ENCODE measurements around the gene RIPPLY3.

DNA sequence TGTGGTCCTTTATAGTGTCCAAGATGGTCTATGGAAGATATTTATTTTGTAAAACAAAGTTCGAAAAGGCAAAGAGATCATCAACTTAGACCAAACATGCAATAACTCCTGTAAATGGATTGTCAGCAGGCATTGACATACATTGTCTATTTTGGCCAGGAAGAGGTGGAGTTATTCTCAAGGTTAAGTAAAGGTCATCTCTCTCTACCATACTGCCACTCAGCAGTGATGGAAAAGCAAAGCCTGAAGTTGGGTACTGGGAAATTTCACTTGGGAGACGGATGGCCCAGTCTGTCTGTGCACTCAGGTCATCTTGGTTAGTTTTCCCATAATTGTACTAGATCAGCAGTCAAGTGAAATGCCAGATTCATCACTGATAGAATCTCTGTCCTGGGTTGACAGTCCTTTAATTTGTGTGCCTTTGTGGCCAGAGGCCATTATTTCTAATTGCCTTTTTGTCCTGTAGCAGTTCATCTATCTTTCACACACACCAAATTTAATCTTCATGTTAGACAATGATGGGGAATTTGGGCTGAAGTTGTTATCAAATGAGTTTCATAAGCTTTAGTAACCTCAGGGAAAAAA lies 48.9 kb downstream of the RIPPLY3 start:
- TF ChIP-seq, protein P1, sequence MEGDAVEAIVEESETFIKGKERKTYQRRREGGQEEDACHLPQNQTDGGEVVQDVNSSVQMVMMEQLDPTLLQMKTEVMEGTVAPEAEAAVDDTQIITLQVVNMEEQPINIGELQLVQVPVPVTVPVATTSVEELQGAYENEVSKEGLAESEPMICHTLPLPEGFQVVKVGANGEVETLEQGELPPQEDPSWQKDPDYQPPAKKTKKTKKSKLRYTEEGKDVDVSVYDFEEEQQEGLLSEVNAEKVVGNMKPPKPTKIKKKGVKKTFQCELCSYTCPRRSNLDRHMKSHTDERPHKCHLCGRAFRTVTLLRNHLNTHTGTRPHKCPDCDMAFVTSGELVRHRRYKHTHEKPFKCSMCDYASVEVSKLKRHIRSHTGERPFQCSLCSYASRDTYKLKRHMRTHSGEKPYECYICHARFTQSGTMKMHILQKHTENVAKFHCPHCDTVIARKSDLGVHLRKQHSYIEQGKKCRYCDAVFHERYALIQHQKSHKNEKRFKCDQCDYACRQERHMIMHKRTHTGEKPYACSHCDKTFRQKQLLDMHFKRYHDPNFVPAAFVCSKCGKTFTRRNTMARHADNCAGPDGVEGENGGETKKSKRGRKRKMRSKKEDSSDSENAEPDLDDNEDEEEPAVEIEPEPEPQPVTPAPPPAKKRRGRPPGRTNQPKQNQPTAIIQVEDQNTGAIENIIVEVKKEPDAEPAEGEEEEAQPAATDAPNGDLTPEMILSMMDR (conservative IDR thresholded peaks at IDR 0.05; ENCODE audit: low read length): no peak
- TF ChIP-seq EZH2phosphoT487 (IDR thresholded peaks at IDR 0.05; ENCODE audit: borderline replicate concordance, low read depth, low read length): no peak
